Activated CD8-positive, alpha-beta memory T cell treated with anti-CD3 and anti-CD28 coated beads, Interleukin-2, amount 50 U/mL, for 24 hours (primary cell): ENCODE results near the gene RGMA.
"Not testable (repeated sequence)": the region's sequence is repeated elsewhere in the genome, so short reads cannot be mapped to it uniquely, and the experiment has no call there.

ENCODE experiments used
- DNase-seq: peaks from one replicate; pipeline ENCODE4 v3.0.0-alpha.2; 2020; ENCODE audit errors: extremely low read depth

RGMA gene

DNA sequence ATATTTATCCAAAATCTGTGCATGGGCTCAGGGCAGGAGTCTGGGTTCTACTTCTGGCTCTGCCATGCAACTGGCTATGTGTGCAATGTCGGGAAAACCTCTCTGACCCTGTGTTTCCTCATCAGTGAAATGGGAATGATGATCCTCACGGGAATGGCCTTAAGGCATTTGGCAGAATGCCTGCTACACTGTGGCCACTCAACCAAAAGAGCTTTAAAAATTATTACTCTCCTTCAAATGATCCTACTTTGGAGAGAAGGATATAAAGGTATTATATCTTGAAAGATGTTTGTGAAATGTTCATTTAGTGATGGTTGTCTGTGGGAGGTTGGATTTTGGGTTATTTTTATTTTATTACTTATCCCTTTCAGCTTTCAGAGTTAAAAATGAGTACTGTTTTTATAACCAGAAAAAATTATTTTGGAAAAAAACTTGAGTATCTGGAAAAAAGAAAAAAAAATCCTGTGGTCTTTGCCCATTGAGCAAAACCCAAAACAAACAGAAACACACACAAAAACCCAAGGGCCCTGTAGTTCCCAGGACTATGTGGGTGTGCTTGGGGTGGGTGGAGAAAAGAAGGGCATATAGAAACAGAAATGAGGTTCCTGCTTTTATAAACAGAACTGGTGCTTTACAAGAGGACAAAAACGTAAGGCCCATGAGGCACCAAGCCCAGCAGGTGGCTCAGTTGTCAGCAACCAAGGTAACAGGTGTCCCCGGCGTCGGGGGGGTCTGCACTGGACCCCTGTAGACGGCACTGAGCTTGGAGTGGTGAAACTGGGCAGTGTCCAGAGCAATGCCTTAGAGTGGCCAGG is 22.0 kb downstream of the RGMA start:
- DNase-seq = no peak

DNA sequence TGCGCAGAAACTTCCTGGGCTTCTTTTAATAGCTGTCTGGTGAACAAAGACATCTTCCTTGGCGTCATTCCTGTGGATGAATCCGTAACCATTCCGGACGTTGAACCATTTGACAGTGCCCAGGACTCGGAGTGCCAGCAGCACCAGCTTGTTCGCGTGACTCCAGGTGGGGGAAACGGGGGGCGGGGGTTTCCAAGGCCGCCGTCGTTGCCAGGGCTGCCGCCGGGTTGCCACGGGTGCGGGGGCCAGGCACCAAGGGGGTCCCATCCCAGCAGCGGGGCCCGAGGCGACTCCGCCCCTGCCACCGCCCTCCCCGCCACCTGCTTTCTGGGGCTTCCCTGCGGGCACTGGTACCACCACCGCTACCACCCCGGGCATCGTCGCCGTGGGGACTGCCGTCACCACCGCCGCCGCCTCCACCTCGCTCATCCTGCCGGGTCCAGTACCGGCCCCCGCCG is 22.8 kb downstream of the RGMA start:
- DNase-seq = no peak

DNA sequence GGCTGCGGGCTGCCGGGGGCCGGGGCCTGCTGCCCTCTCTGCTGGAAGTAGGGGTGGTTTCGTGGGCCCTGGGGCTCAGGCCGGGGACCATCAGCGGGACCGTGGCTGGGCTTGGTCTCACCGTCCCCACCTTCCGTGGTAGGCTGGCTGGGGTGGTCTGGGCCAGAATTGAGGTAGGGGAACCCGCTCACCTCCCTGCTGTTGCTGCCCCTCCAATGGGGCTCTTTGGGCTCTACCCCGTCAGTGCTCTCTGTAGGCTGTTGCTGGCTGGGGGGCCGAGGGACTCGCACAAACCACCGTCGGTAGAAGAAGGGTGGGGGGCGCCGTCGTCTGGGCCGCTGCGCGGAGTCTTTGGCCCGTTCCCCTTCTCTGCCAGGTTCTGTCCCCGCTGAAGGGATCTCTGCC is 23.4 kb downstream of the RGMA start:
- no peak for DNase-seq

DNA sequence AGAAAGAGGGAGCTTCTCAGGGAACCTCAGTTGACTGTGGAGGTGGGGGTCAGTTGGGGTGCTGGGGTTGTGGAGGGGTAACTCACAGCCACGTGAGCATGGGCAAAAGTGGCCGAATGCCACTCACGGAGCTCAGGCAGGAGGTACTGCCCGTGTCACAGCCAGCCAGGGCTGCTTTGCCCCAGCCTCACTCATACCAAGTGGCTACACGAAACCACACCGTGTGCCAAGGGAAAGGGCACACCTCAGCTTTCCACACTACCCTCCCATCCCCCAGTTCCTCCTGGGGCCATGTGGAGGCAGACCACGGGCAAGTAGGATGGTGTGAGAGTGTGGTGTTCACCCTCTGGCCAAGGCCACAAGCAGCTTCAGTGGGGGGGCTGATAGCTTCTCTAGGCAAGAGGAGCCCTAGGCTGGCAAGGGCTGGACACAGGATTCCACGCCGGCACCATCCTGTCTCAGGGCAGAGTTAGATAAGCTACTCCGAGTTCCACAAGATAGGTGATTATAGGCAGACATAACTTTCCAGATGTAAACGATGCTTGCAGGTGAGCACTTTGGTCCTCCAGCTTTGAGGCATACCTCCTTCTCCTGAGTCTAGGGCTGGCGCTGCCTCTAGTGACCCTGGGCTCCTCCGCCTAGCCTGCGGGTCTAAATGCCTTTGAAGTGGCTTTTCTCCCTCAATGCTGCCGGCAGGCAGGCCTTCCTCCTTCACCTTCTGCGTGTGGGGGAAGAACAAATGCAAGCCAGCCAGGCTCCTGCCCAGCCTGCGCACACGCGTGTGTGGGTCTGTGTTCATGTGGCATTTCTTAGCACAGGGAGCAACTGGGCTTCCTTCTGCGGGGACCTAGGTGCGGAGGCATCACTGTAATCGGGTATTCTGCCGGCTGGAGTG is 25.0 kb downstream of the RGMA start:
- DNase-seq = no peak

DNA sequence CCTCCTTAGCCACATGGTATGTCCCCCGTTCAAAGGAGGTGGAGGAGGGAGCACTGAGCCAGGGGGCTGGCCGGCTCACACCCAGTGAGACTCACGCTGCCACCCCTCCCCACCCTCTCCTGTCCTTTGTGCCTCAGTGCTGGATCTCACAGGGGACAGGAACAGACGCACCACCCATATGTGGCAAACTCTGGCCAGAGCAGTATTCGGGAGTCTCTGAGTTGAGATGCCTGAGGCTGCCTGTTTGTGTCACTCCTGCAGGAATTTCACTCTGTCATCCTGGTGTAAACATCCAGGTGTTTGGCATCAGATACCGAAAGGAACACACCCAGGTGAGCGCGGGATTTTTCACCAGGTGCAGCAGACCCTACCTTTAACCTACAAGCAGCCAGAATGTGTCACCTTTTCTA is 25.7 kb downstream of the RGMA start:
- DNase-seq = no peak

DNA sequence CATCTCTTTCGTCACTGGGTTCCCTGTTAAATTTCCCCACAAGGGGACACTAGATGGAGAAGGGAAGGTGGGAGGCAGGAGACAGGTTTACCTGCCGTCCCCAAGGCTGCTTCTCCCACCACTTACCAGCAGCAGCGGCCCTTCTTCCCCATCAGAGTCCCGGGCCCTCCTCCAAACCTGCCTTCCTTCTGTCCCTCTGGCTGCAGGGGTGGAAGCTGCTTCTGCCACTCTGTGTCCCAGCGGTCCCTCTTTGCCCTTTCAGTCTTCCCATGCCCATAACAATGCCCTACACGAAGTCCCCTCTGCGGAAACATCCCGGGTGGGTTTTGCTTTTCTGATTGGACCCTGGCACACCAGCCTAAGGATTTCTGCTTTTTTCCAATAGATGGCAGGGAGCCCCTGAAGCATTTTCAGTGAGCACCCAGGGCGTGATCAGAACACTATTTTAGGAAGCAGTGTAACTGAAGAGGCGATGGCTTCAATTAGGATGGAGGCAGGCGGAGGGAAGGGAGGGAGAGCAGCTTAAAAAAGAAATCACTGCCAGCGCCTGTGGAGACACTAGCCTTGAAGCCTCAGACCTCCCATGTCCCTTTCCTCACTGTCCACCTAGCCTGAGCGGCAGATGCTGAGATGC is 26.3 kb downstream of the RGMA start:
- not testable (repeated sequence) for DNase-seq

DNA sequence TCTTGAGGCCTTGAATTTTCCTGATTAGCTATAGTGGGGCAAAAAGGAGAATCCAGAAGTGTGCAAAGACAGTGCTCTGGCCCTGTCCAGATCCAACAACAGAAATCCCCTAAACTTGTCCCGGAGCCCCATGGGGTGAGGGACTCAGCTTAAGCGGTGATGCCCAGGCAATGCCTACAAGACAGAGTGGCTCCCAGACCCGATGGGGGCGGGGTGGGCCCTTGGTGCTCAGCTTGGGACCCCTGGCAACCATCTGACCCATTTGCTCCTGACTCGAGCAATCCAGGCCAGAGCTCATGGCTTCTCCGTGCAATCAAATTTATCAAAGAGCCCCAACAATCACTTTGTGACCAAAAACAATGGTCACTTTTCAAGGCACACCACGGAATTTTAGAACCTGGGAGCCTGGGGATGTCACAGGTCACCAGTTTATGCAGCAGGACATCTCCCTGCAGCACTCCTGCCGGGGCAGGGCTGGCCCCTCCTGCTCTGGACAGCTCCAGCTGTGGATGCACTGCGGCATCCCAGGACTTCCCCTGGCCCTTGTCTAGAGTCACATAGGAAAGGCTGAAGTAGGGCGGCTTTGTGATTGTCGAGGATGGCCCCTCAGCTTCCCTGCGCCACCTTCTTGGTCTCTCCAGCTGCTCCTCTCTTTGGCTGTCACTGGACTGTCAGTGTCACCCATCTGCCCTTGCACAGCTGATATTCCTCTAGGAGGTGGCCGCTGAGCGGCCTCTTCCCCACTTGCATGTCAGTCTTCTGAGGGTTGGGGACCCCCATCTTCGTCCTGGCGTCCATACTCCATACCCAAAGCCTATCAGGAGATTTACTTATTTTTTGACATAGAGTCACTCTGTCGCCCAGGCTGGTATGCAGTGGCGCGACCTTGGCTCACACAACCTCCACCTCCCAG is 28.4 kb downstream of the RGMA start:
- DNase-seq = no peak

DNA sequence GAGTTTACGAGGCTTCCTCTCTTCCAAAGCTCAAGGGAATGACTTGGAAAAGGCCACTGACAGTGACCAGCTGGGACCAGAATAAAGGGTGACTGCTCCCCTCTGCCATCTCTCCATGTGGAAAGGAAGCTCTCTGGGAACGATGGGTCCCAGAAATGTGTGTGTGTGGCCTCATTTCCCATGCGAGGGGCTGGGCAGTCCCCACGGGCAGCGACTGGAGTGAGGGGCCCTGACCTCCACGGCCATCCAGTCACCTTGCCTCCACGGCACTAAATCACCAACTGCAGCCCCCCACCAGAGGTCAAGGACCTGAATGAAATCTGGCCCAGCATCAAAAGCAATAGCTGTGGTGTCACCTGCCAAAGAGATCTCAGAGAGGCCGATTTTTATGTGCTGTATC is 29.6 kb downstream of the RGMA start:
- no peak for DNase-seq

DNA sequence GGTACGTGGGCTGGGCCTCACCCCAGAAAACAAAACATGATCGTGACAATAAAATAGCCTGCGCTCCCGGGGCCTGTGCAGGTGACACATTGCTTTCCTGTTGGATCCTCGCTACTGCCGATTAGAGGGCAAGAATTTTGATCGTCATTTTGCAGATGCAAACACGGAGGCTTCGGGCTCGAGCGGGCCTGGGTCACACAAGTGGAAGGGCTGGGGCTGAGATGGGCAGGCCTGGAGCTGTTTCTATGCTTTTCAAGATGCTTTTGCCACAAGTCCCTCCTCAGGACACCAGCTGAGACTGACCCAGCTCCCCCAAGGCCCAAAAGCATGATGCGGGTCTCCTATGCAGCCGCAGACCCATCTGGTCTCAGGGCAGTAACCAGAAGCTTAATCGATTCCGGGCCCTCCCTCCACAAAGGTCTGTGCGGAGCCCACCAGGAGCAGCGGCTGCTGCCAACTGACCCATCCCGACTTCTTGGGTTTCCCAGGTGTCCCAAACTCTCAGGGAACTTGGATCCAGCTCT is 30.0 kb downstream of the RGMA start:
- no peak for DNase-seq

DNA sequence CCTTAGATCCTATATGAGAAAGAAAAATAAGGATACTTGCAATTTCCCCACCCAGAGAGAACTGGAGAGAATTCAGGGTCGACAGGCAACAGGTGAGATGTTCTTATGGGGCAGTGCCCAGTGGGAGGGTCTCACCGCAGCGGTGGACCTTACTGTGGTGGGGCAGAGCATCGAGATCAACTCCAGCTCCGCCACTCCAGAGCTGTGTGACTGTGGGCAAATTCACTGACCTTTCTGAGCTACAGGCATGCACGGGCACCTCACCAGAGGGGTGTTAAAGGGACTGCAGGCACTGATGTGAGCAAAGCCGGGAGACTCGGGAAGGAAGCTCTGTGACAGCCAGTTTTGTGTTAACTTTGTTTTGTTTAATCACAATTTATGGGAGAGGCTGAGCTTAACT is 30.9 kb downstream of the RGMA start:
- no peak for DNase-seq

DNA sequence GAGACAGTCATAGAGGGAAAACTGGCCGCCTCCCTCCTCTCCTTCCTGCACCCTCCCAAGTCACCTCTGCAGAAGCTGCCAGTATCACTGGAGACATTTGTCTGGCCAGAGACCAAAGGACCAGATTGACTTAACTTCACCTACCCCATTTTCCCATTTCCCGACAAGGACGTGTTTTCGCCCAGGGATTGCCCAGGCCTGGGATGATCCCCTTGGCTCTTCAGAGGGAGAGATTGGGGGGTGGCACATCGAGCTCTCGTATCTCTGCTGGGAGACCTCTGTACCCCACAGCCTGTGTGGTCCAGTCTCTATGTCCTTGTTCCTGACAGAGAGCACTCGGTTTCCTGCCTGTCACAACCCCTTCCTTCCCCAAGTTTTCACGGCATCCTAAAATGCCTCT is 31.4 kb downstream of the RGMA start:
- DNase-seq = no peak

DNA sequence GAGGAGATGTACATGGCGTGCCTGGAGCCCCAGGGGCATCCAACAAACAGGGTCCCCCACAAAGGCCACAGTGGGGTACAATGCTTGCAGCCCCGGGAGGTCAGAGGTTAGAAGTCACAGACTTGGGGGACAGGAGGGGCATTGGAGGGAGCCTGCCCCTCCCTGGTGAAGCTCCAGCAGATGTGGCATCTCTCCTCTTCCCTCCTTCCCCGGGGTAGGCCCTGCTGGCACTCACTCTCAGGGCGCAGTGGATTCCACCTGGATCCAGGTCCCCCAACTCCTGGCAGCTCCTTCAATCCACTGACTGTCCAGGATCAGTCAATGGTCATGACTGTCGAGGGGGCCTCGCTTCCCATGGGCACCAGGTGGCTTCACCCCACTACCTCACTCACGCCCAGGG is 32.2 kb downstream of the RGMA start:
- DNase-seq = no peak

DNA sequence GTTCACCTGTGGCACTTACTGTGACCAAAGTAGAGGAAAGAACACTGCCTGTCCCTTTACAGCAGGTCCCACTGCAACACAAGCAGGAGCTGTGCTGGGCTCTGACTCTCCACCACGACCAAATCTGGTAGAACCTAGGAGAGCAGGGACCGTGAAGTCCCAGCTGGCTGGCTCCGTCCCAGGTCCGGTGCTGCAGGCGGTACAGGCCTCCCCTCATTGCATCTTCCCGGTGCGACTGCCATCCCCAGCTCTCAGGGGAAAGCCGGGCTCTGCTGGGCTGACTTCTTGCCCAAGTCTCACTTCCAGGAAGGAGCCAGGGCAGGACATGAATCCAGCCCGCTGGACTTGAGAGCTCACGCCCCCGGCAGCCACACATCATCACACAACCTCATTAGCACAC is 33.8 kb downstream of the RGMA start:
- no peak for DNase-seq

DNA sequence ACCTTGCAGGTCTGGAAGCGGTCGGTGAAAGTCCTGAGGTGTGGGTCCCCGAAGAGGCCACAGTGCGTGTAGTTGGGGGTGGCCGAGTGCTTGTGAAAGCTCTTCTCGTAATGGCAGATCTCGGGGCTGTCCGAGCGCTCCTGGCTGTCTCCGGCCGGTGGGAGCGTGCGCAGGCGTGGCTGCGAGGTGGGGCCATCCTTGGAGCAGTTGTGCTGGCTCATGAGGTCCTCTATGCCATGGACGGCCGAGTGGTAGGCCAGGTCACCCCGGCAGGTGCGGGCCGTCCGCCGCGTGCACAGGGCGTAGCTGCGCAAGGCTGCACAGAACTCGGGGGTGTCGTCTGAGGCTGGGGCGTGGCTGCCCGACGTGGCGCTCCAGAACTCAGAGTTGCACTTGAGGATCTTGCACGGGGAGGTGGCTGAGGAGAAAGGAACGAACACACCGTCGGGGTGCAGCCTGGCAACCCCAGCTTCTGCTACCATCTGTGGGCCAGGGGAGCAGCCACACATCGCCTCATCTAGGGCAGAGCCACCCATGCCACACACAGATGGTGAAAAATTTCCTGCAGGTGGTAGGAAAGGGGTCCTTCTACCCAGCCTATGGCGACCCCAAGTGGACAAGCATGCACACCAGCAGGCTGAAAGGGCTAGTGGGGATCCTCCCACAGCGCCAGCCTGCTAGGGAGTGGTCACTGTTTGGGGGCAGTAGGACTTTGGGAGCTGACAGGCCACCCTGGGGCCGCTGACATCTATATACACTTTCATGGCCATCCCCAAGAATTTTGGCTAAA is 36.7 kb downstream of the RGMA start:
- no peak for DNase-seq

DNA sequence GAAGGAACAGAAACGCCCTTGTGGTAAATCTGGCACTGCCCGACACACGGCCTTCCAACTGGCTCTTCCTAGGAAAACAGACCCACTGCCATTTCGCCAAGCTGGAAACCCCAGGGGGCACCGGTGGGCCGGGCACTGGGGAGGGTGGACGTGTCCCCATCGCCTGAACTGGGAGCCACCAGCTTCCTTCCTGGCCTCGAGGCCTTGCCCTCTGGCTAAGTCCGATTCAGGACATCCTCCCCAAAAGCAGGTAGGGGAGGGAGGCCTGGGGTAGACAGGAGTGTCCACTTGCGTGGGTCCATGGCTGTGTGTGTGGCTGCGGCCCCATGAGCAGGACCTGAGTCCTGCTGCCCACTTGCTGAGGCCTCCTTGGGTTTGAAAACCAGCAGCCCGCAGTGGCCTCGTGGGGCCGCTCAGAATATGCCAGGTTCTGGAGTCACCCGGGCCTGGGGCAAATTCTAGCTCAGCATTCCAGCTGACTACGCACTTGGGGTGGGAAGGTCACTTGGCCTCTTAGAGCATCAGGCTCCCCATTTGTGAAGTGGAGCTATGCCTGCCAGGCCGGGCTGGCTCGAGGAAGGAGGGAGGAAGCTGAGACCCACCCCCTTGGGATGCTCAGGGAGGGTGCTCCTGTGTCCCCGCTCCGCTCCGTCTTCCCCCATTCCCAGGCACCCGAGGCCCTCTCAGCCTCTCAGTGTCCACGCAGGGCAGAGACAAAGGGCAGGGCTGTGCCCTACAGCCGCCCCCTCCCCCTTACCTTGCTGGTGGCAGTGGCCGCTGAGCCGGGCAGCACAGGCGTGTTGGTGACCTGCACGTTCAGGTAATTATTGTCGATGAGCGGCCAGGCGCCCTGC is 37.5 kb downstream of the RGMA start:
- no peak for DNase-seq

DNA sequence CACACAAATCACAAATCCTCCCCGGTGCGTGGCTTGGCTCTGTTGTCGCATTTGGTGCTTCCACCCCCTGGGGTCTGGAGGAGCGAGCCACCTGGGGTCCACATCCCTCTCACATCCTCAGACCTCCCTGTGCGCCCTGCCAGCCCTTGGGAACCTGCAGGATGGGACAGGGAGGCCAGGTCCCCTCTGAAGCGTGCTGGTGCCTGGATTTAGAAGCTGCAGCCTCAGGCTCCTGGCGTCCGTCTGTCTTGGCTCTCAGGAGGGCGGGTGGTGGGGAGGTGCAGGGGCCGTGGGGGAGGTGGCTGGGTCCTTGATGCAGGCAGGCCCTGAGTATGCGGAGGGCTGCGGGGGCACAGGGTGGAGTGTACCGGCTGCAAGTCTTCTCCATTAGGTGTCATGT is 38.4 kb downstream of the RGMA start:
- no peak for DNase-seq

DNA sequence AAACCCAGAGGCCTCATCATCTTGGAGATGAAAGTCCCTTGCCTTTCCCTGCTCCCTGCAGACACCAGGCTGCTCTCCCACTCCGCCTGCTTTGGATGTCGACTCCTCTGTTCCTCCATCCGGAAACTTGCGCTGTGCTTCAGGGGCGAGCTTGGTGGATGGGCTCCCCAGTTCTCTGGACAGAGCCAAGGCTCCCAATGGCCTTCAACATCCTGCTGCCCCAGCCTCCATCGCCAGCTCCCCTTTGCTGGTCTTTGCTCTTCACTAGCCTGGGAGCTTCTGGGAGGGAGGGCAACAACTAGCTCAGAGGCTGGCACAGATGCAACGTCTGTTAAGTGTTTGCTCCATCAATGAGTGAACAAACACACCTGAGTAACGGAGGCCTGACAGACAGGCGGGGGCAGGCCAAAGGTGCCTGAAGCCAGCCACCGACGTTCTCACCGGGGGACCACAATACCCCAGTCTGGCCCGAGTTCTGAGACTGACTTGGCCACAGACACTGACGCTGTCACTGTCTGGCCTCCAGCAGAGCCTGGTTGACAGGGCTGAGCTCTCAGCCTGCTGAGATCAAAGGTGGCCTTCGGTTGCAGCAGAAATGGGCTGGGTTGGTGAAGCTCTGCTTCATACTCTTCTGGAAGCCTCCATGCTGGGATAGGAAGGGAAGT is 39.0 kb downstream of the RGMA start:
- no peak for DNase-seq

DNA sequence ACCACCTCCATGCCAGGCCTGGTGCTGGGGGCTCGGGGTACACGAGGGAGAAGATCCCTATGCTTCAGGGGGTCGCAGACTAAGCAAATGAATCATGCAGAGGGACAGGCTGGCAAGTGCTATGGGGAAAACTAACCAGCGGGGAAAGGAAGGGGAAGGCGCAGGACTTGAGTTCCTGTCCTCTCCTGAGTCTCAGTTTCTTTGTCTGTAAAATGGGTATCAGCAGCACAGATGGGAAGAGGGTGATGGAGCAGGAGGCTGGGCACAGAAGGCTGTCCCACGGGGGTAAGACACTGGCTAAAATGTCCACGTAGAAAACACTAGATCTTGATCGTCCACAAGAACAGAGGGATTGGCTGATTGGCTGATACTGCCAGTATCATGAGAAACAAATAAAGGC is 39.8 kb downstream of the RGMA start:
- DNase-seq = no peak

DNA sequence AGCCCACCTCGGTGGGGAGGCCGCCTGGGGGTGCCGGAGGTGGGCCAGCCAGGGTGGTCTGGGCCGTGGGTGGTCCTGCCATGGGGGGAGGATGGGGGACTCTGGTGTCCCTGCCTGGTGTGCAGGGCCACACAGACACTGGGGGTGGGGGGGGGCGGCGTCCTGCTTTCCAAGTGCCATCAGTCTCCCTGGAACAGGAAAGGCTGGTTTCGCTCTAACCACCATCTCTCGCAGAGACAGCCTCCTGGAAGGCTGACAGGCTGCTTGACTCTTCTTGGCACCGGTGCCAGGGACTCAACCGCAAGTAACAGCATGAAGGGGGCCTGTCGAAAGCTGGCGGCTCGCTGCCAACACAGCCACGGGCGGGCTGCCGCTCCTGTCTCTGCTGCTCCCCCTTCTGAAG is 40.3 kb downstream of the RGMA start:
- DNase-seq = no peak
